DMS53 (cell line): ENCODE results near the gene DDA1.
"Not testable (repeated sequence)": the region's sequence is repeated elsewhere in the genome, so short reads cannot be mapped to it uniquely, and the experiment has no call there.

Experiments used
- DNase-seq: peaks from one replicate; lab custom pipeline; 2025; lab: John Stamatoyannopoulos, UW

Gene DDA1

DNA sequence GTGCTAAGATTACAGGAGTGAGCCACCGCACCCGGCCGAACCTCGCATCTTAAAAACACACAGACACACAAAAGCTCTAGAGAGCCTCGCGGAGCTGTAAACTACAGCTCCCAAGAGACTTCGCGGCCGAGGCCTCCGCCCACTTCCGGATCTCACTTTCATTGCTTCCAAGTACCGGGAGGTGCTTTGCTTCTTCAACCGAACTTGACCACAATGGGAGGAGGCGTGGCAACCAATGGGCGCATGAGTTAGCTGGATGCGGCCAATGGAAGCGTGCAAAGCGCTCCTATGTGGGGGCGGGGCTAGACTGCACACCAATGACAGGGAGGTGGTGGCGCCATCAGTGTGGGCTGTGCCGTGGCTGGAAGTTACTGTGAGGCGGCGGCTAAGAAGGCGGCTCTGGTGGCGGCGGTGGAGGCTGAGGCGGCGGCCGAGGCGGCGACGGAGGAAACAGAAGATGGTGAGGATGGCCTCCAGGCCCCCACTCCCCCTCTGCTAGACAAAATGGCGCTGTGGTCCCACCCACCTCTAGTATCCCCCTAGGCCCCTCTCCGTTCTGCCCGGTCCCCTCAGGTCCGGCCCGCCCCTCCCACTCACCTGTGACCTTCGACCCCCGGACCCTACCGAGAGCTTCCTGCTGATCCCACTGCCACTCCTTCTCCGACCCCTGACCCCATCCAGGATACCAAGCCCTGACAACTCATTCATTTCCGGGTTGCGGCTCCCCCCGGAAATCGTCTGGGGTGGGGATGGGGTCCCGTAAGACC lies at the start of gene DDA1:
Gene DDA1, plus strand, starts transcription at position 366 of the 767 bp plus-strand sequence. Its CDS starts 92 bp downstream, at position 458.
- peak; percentile 99 for DNase-seq

DNA sequence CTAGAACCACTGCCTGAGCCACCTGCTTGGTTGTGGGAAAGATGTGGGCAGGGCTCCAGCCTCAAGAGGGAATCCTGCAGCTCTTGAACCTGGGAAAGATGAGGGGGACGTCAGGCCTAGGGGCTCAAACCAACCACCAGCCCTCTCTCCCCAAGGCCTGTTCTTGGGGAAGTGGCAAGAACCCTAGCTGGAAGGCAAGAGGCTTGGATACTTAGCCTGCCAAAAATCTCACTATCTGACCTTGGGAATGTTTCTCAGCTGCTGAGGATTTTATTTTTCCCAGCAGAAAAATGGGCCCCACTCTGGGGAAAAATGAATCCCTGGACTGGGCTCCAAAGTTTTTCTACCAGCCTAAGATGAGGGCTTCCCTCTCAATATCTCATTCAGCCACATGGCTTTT lies 49.4 kb upstream of the DDA1 start:
- DNase-seq = no peak

DNA sequence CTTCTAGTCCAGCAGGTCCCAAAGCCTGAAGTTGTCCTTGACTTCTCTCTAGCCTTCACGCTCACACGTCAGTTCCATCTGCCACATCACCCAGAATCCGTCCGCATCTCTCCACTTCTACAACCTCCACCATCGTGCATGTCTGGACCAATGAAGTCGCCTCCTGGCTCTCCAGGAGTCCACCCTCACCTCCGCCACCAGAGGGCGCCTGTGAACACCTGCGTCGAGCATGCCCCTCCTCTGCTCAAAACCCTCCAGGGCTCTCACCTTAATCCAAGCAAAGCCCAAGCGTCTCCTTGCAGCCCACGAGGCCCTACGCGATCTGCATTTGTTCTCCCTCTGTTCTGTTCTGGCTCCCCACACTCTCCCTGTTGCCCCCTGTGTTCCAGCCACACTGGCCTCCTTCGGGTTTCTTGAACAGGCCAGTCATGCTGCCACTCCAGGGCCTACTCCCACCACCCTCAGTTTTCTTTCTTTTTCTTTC lies 48.5 kb upstream of the DDA1 start:
- peak; percentile 92 for DNase-seq

DNA sequence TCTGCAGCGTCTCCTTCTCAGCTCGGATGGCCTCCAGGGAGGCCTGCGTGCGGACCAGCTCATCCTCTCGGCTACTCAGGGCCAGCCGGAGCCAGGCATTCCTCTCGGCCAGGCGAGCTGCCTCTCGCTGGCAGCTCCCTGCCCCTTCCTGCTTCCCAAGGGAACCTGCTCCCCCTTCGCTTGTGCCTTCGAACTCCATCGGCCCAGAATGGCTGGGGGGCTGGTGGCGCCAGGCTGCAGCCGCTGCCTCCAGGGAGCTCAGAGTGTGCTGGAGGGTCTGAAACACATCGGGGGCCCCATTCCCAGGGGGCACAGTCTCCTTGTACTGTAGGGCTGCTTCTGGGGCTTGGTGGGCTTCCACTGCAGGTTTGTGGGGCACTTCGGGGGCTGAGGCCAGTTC lies 46.8 kb upstream of the DDA1 start:
- DNase-seq = no peak

DNA sequence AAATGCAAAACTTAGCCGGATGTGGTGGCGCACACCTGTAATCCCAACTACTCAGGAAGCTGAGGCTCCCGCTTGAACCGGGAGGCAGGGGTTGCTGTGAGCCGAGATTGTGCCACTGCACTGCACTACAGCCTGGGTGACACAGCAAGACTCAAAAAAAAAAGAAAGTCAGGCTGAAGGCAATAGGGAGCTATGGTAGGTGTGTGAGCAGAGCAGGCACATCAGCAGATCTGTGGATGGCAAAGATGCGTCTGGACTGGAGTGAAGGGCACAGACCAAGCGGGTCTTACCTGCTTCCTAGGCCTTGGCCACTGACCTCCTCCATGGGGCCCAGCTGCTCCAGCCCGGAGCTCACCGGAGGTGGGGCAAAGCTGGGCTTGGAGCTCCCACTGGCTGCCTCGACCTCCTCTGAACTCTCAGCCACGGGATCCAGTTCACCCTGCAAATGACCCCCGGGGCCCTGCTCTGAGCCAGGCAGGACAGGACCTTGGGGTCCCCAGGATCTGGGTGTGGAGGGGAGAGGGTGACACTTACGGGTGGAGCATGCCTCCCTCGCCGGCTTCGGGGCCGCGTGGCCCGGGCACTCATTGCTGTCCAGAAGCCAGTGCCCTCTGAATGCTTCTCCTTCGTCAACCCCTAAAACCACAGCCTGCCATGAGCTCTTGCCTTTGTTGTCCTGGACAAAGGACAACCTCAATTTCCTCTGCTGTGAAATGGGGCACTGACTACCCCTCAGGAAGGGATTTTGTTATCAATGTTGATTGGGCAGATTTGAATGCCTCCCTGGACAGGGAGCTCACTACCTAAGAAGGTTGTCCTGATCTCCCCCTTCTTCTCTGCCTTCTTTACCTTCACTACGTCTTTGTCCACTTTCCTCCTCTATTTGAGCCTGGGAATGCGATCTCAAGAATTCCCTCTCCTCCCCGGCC lies 45.4 kb upstream of the DDA1 start:
- DNase-seq = no peak

DNA sequence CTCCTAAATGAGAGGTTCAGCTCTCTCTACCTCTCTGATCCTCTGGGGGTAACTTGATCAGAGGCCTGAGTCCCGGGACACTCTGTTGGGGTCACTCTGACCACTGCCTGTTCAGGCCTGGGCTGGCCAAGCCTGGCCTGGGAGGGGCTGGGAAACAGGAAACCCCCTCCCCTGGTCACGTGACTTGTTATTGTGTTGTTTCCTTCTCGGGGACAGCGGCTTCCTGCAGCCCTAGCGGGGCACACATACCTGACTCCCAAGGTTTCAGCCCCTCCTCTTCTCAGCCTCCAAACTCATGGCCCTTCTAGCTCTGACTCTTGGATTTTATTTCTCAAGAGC lies 44.8 kb upstream of the DDA1 start, which contains the start of gene USHBP1:
Gene USHBP1, minus strand, starts transcription at position 105 of the 339 bp plus-strand sequence. CDS start 446 bp downstream, outside the sequence.
- no peak for DNase-seq

DNA sequence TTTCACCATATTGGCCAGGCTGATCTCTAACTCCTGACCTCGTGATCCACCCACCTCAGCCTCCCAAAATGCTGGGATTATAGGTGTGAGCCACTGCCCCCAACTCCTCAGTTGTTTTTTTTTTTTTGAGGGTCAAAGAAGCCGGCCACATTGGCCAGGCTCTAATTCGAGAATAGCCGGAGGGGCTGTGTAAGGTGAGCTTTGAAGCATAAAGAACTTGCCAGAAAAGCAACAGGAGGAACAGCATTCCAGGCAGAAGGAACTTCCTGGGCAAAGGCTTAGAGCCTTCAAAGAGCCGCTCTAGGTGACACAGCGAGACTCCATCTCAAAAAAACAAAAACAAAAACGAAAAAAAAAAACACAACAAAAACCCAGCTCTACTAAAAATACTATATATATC lies 43.3 kb upstream of the DDA1 start:
- DNase-seq = no peak

DNA sequence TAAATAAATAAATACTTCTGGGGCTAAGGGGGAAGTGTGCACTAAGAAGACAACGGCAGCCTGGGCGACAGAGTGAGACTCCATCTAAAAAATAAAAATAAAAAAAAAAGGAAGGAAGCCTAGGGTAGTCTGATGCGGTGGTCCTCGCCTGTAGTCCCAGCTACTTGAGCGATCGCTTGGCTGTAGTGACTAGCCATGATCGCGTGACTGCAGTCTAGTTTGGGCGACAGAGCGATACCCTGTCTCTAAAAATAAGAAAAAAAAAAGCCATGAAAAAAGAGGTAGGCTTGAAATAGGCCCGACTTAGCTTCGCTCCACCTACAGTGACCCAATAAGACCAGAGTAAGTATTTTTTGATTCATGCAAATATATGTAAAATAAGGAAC lies 42.8 kb upstream of the DDA1 start:
- no peak for DNase-seq

DNA sequence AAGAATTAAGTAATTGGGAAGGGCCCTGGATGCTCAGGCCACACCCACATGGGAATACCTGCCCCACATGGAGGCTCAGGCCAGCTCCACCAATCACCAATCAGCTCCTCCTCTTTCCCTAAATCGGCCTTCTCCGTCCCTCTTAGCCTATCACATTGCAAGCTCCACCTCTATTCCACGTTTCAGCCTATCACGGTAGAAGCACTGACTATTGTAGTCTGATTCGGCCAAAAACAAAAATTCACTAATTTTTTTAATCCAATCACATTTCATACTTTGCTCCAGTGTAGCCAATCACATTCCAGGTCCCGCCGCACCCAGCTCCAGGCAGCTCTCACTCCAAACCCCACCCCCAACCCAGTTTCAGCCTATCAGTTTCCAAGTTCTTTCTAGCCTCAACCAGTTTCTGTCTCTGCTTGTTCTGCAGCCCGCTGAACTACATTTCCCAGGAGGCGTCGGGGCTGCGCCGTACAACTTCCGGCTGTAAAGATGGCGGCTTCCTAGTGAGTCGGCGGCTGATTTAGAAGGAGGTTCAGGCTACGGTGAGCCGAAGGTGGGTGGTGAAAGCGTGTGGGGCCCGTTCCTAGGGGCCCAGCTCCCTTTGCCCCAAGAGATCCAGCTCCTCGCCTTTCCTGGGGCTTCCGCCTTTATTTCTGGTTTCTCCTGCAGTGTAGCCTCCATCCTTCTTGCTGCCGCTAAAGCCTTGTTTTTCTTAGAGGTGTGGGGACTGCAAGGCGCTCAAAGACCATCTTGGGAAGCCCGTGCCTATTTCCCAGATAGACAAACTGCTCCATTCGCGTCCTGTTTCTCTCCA lies 42.2 kb upstream of the DDA1 start, which contains the start of gene BABAM1:
Gene BABAM1, plus strand, starts transcription at position 469 of the 814 bp plus-strand sequence. CDS start 1,364 bp downstream, outside the sequence.
- peak; percentile 96 for DNase-seq

DNA sequence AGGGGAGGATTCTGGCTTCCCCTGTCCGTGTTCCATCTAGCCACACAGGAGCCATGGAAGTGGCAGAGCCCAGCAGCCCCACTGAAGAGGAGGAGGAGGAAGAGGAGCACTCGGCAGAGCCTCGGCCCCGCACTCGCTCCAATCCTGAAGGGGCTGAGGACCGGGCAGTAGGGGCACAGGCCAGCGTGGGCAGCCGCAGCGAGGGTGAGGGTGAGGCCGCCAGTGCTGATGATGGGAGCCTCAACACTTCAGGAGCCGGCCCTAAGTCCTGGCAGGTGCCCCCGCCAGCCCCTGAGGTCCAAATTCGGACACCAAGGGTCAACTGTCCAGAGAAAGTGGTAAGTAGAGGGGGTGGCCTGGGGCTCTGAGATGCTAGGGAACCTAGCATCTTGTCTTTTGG lies 40.6 kb upstream of the DDA1 start:
- no peak for DNase-seq

DNA sequence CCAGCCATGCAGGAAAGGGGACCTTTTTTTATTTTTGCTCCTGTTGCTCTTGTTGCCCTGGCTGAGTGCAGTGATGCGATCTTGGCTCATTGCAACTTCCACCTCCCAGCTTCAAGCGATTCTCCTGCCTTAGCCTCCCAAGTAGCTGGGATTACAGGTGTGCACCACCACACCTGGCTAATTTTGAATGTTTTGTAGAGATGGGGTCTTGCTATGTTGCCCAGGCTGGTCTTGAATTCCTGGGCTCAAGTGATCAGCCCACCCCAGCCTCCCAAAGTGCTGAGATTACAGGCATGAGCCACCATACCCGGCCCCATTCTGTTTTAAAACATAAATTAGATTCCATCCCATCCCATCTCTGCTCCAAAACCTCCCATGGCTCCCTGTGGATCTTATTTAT lies 34.5 kb upstream of the DDA1 start:
- DNase-seq = not testable (repeated sequence)

DNA sequence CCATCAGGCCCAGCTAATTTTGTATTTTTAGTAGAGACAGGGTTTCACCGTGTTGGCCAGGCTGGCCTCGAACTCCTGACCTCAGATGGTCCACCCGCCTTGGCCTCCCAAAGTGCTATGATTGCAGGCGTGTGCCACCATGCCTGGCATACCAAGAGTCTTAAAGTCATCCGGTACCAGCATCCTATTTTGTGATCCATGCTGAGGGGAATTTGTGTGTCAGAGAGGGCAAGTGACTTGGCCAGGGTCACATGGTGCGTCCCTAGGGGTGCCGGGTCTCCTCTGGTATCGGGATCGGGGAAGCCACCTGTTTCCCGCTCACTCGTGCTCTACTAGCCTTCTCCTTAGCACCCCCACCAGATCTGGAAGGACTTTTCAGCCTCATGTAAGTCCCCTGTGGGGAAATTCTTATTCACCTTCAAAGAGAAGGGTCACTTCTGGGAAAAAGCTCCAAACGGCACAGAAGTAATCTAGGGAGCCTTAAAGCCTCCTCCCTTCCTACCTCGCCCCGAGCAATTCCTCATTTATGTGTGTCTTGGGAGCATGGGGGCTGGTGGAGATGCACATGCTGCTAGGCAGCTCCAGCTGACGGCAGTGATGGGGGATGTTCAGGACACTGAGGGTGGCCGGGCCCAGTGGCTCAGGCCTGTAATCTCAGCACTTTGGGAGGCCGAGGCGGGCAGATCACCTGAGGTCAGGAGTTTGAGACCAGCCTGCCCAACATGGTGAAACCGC lies 33.8 kb upstream of the DDA1 start:
- no peak for DNase-seq

DNA sequence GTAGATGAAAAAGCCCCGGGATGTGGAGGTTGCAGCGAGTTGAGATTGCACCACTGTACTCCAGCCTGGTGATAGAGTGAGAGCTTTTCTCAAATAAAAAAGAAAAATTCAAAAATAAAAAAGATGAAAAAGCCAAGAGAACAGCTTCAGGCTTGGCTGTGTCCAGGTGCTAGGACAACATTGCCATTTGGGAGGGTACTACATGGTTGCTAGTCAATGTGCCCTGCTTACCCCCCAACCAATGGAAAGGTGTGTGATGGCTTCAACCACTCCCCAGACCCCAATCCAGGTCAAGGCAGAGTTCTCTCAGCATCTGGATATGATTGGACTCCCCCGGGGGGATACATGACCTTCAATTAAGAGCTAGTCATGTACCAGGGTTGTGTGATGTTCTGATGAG lies 29.9 kb upstream of the DDA1 start:
- no peak for DNase-seq

DNA sequence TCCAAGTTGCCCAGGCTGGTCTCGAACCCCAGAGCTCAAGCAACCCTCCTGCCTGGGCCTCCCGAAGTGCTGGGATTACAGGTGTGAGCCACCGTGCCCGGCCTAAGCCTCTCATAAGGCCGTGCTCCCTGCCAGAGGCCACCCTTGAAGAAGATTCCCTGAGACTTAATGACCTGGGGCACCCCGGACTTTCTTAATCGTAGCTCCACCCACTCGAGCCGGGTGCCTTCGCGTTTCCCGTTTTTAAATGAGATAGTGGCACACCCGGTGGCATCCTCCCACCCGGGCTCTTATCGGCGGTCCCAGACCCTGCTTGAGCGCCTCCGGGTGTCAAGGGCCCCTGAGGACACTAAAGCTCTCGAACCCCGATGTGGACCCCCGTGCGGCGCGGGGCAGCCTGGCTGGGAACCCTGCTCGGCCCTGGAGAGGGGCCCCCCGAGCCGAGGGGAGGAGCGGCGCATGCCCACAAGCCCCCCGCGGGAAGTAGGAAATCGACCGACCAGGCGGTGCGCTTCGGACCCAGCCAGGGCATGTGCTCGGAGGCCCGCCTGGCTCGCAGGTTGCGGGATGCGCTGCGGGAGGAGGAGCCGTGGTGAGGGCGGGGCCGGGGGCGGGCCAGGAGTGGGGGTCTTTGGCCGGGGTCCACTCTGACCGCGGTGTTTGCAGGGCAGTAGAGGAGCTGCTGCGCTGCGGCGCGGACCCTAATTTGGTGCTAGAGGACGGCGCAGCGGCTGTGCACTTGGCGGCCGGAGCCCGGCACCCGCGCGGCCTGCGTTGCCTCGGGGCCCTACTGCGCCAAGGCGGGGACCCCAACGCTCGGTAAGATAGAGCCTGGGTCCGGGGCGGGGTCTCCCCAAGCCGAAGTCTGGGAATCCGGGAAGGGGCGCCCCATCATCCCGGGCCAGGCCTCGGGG lies 27.7 kb upstream of the DDA1 start, which contains the start of gene ANKLE1:
Gene ANKLE1, plus strand, starts transcription at position 511 of the 914 bp plus-strand sequence. Its CDS starts 20 bp downstream, at position 531.
- DNase-seq = peak; percentile 61

DNA sequence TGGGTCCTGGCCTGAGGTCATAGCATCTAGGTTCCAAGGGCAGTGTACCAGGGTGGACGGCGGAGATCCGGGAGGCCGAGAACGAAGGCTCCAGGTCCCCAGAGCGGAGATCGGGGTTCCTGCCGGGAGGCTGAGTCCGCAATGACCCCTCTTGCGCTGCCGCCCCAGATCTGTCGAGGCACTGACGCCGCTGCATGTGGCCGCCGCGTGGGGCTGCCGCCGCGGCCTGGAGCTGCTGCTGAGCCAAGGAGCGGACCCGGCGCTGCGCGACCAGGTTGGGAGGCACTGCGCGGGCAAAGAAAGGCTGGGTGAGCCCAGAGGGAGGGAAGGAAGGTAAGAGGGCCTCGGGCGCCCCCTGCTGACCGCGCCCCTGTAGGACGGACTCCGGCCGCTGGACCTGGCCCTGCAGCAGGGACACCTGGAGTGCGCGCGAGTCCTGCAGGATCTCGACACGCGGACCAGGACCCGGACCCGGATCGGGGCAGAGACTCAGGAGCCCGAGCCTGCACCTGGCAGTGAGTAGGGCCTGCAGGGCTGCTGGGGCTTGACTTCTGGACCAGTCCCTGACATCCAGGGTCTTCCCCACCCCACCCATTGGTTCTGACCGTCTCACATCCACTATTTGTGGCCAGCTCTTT lies 26.8 kb upstream of the DDA1 start:
- DNase-seq = peak; percentile 93

DNA sequence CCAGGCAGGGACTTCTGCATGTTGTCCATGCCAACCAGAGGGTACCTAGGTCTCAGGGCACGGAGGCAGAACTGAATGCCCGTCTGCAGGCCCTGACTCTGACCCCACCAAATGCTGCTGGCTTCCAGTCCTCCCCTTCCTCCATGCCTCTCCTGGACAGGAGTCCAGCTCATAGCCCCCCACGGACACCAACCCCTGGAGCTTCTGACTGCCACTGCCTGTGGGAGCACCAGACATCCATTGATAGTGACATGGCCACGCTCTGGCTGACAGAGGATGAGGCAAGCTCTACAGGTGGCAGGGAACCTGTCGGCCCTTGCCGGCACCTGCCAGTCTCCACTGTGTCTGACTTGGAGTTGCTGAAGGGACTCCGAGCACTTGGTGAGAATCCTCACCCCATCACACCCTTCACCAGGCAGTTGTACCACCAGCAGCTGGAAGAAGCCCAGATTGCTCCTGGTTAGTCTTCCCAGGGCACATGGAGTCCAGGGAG lies 25.8 kb upstream of the DDA1 start:
- DNase-seq = no peak

DNA sequence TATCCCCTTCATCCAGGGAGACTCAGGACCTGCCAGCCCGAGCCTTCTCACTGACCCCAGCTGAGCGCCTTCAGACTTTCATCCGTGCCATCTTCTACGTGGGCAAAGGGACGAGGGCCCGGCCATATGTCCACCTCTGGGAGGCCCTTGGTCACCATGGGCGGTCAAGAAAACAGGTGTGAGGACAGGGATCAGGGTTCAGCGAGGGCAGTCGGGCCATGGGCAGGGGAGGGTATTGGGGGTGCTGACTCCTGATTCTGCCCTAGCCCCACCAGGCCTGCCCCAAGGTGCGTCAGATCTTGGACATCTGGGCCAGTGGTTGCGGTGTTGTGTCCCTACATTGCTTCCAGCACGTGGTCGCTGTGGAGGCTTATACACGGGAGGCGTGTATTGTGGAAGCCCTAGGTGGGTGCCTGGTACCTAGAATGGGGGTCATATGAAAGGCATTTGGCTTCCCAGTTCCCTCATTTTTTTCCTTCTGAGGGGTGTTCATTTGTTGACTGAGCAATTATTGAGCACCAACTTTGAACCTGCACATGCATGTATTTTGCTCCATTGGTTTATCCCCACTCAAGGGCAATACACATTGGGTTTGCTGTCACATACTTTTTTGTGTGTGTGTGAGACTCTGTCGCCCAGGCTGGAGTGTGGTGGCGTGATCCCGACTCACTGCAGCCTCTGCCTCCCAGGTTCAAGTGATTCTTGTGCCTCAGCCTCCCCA lies 23.8 kb upstream of the DDA1 start:
- no peak for DNase-seq

DNA sequence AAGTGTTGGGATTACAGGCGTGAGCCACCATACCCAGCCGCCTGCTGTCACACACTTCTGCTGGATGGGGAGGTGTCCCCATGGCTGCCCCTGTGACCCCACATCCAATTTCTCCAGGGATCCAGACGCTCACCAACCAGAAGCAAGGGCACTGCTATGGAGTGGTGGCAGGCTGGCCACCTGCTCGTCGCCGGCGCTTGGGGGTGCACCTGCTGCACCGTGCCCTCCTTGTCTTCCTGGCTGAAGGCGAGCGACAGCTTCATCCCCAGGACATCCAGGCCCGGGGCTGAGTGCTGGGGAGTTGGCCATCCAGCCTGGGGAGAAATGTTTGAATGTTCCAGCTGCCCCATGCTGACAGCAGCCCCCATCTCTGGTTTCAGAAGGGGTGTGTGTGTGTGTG lies 23.1 kb upstream of the DDA1 start:
- DNase-seq = no peak

DNA sequence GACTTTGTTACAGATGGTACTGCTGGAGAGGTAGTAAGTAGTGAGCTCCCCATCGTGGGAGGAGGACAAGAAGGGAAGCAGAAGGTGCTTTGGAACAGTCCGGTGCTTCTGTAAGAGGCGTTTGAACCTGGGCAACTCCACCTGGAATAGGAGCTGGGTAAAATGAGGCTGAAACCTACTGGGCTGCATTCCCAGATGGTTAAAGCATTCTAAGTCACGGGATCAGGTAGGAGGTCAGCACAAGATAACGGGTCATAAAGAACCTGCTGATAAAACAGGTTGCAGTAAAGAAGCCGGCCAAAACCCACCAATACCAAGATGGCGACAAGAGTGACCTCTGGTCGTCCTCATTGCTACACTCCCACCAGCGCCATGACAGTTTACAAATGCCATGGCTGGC lies 22.6 kb upstream of the DDA1 start:
- DNase-seq = no peak
